AG04449 (cell line): ENCODE measurements around the gene CKAP4.
A peak's percentile ranks its signal among the peaks of the same experiment; 100 is the strongest.

ENCODE experiments used
- CTCF ChIA-PET: fragments of 350-600 bp; formaldehyde crosslinking; extraction: SDS; loops from one replicate; lab custom pipeline; 2021; ENCODE audit warnings: antibody characterized with exemption; lab: Yijun Ruan, JAX
- POLR2A ChIA-PET: fragments of 400-600, 350-600 bp; formaldehyde crosslinking; extraction: SDS; loops from one replicate; lab custom pipeline; 2020; ENCODE audit warnings: antibody characterized with exemption, inconsistent platforms; lab: Yijun Ruan, JAX
- DNase-seq: peaks from one replicate; pipeline ENCODE4 v3.0.0-alpha.2; 2010; ENCODE audit warnings: low read depth, low spot score
- H3K4me3 ChIP-seq: 2 replicates; pipeline ENCODE4 v1.5.1; 2011; ENCODE audit warnings: low read depth, mild to moderate bottlenecking, control low read depth, low read length
- TF ChIP-seq, protein P1 (sequence below): IDR thresholded peaks from one replicate; pipeline ENCODE4 v1.5.1; 2011; ENCODE audit warnings: mild to moderate bottlenecking, moderate library complexity, low read length, control low read depth, inconsistent platforms; ENCODE audit not compliant: insufficient read depth; ENCODE audit errors: missing control alignments

Gene CKAP4

GRCh38 chr12:106197906-106198623, 49.8 kb downstream of the CKAP4 start:
- ChIA-PET CTCF (interaction anchor here (0.9 to 1.5 kb wide), 2 partner anchors 49 kb away, joined by 4 to 8 read pairs; no protein-coding TSS in a partner anchor), POLR2A (no interaction called here)
- DNase-seq, result no peak
- TF ChIP-seq, protein P1, sequence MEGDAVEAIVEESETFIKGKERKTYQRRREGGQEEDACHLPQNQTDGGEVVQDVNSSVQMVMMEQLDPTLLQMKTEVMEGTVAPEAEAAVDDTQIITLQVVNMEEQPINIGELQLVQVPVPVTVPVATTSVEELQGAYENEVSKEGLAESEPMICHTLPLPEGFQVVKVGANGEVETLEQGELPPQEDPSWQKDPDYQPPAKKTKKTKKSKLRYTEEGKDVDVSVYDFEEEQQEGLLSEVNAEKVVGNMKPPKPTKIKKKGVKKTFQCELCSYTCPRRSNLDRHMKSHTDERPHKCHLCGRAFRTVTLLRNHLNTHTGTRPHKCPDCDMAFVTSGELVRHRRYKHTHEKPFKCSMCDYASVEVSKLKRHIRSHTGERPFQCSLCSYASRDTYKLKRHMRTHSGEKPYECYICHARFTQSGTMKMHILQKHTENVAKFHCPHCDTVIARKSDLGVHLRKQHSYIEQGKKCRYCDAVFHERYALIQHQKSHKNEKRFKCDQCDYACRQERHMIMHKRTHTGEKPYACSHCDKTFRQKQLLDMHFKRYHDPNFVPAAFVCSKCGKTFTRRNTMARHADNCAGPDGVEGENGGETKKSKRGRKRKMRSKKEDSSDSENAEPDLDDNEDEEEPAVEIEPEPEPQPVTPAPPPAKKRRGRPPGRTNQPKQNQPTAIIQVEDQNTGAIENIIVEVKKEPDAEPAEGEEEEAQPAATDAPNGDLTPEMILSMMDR, result no peak
- H3K4me3 ChIP-seq, result no peak overlapping the region

DNA sequence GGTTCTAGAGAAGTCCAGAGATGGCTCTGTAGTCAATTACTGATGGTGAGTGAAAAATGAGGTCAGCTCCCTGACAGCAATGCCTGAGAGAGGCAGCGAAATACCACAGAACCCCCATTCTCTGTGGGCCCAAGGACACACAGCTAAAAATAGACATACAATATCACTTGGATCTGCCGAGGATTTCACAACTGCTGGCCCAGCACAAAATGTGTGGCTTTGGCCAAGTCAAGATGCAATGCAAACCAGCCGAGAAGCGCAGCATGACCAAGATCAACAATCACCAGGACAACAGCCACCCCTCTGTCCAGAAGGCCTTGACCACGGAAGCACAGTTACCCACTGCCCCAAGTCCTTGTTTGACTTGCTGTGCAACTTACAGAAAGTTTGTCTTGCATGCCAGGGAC, 52.2 kb downstream of the CKAP4 start:
- POLR2A ChIA-PET, result no interaction called here
- H3K4me3 ChIP-seq, result no peak overlapping the region
- TF ChIP-seq, protein P1, result no peak
- peak; percentile 53 for DNase-seq
- CTCF ChIA-PET, result no interaction called here

GRCh38 chr12:106194351-106194750, 53.5 kb downstream of the CKAP4 start:
- ChIA-PET CTCF (interaction anchor here (0.9 to 1.4 kb wide), 2 partner anchors 15 to 488 kb away, joined by 3 to 4 read pairs; no protein-coding TSS in a partner anchor), POLR2A (no interaction called here)
- TF ChIP-seq, protein P1, result no peak
- no peak for DNase-seq
- H3K4me3 ChIP-seq, result no peak overlapping the region

DNA sequence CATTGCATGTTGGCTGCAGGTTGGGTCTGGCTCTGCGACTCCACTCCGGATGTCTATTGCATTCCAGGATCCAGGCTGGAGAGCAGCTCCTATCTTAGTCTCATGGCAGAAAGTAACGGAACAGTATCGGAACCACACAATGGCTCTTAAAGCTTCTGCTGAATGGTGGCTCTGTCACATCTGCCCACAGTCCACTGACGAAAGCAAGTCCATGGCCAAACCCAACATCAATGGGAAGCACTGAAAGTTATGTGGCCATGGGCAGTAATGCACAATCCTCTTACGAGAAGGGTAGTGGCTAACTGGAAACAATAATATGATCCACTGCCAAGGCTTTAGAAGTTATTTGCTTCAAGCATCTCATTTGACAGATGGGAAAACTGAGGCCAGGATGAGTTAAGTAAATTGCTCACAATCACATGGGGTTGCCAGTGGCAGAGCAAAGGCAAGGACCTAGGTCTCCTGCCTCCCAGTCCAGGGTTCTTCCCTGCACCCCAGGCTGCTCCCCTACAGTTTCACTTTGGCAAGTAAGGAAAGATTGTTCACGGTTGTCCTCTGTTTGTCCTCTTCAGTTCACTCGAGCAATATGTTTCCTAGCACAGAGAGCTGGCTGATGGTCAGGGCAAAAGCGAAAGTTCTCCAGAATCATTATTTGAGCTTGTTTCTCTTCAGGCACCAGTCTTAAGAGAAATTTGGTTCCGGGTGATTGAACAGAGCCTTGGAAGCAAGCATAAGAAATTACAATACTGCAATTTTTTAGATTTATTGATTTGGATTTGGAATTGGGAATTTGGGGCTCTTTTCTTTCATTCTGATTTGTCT, 54.2 kb downstream of the CKAP4 start:
- no peak overlapping the region for H3K4me3 ChIP-seq
- ChIA-PET POLR2A (no interaction called here), CTCF (interaction anchor here (0.7 to 1.4 kb wide), 3 partner anchors 14 to 701 kb away, joined by 3 to 4 read pairs (median 3); no protein-coding TSS in a partner anchor)
- DNase-seq, result no peak
- TF ChIP-seq, protein P1, result no peak

GRCh38 chr12:106192659-106193393, 55.0 kb downstream of the CKAP4 start:
- no peak overlapping the region for H3K4me3 ChIP-seq
- no peak for DNase-seq
- CTCF ChIA-PET, result interaction anchor here (0.7 kb wide), 1 partner anchor 700 kb away, joined by 3 read pairs; no protein-coding TSS in a partner anchor
- POLR2A ChIA-PET, result no interaction called here
- TF ChIP-seq, protein P1, result no peak
